Stimulated activated naive CD8-positive, alpha-beta T cell treated with anti-CD3 and anti-CD28 coated beads, Interleukin-15, Interleukin-2, amounts not matched to agents 100 U/mL and 50 U/mL, for 24 hours (primary cell): Measurements from ENCODE around the gene ATP6V0A1.

Source experiments
- ATAC-seq: fragments of 150-1000 bp; cut with Tn5 transposase; one replicate; pipeline ENCODE4 v1.10.0; 2021
- DNase-seq: peaks from one replicate; pipeline ENCODE4 v3.0.0; 2021

The ATP6V0A1 gene

DNA sequence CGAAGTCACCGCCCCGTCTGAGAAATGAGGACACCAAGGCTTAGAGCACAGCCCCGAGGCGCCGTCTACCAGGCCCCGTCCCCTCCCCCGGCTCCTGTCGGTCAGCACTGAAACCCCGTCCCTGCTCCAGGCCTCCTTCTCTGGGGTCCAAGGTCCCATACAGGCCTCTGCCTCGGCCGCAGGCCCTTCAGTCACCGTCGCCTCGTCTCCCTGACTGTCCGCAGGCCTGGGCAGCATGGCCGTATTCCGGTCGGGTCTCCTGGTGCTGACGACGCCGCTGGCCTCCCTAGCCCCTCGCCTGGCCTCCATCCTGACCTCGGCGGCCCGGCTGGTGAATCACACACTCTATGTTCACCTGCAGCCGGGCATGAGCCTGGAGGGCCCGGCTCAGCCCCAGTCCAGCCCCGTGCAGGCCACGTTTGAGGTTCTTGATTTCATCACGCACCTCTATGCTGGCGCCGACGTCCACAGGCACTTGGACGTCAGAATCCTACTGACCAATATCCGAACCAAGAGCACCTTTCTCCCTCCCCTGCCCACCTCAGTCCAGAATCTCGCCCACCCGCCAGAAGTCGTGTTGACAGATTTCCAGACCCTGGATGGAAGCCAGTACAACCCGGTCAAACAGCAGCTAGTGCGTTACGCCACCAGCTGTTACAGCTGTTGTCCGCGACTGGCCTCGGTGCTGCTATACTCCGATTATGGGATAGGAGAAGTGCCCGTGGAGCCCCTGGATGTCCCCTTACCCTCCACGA is 103.9 kb downstream of the ATP6V0A1 start:
- DNase-seq (no peak), ATAC-seq (no peak)

DNA sequence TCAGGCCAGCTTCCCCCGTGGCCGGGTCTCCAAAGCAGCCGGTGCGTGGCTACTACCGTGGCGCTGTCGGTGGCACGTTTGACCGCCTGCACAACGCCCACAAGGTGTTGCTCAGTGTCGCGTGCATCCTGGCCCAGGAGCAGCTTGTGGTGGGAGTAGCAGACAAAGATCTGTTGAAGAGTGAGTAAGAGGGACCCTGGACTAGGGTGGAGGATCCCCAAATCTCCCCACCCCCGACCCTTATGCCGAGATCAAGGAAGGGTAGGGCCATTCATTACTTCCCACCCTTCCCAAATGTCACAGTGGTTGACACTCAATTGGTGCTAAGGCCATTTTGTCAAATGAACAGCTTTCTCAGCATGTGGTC is 104.4 kb downstream of the ATP6V0A1 start:
- no peak for ATAC-seq
- DNase-seq = no peak

DNA sequence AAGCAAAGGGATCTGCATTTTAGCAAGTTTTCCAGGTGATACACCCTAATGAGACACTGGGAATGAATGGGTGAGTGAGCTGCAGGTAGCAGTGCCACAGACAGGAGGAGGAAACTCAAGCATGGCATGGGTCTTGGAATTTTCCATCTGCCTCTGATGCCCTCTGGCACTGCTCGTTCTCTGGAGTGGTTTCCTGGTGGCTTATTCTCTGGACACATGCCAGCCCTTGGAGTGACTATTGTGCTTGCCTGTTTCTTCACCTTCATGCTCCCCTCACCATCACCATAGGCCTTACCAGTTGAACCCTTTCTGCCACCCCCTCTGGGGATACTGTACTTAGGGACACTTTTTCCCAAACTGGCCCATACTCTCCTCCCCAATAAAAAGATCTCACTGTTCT is 104.9 kb downstream of the ATP6V0A1 start:
- no peak for ATAC-seq
- no peak for DNase-seq

GRCh38 chr17:42563950-42564349 is 105.3 kb downstream of the ATP6V0A1 start:
- ATAC-seq = no peak

GRCh38 chr17:42564815-42565522 is 106.3 kb downstream of the ATP6V0A1 start:
- DNase-seq (no peak), ATAC-seq (no peak)

More at GRCh38 chr17:42563950-42564349, 105.3 kb downstream of the ATP6V0A1 start:
- no peak for DNase-seq

DNA sequence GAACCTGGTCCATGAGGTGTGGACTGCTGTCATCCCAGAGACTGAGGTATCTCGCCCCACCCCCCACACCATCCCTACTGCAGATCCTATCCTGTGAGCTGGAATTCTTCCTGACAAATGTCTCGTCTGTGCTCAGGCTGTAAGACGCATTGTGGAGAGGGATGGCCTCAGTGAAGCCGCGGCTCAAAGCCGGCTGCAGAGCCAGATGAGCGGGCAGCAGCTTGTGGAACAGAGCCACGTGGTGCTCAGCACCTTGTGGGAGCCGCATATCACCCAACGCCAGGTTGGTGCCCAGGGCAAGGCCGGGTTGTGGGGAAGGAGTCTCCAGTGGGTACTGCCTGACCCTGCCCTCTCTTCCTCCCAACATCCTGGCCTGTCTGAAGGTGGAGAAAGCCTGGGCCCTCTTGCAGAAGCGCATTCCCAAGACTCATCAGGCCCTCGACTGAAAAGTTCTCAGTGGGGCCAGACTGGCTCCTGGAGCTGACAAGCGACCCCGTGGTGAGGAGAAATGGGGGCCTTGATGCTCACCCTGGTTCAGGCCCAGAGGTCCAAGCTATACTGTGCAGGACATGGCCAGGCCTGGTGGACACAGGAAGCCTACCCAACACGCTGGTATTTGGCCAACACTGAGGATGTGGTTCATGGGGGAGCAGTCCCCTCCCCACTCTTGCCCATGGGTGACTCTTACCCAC is 107.0 kb downstream of the ATP6V0A1 start:
- no peak for ATAC-seq
- no peak for DNase-seq

DNA sequence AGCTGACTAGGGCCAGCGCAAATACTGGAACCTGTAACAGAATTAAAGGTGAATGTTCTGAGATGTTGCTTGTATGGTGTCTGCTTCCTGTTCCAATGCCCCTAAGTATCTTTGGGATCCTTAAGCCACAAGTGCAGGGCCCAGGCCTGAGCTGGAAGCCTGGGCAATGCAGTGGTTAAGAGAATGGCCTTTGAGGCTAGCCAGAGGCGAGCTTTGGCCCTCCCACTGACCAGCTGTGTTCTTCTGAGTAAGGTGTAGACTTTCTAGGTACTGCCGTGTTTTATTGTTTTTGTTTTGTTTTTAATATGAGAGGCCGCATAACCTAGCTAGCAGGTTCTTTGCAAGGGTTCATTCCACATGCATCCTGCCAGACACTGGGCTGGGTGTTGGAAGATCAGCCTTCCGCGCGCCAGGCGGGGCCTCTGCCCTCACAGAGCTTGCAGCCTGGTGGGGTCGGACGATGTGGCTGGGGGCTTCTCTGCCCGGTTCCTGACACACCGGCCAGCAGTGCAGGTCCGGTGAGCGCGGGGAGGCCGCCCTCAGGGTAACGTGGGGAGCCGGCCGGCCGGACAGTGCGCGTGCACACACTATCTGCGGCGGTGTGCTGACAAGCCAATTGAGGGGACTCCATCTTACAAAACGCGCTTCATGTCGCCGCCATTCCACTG is 107.7 kb downstream of the ATP6V0A1 start:
- DNase-seq (no peak), ATAC-seq (no peak)

- peak; percentile 75 for ATAC-seq
- DNase-seq = peak; percentile 95
These were observed 108.3 kb downstream of the ATP6V0A1 start, which contains the start of gene MLX for GRCh38 chr17:42566883-42567573. Gene MLX, plus strand, starts transcription at chr17:42567100. Its CDS starts 25 bp downstream, at chr17:42567125.

DNA sequence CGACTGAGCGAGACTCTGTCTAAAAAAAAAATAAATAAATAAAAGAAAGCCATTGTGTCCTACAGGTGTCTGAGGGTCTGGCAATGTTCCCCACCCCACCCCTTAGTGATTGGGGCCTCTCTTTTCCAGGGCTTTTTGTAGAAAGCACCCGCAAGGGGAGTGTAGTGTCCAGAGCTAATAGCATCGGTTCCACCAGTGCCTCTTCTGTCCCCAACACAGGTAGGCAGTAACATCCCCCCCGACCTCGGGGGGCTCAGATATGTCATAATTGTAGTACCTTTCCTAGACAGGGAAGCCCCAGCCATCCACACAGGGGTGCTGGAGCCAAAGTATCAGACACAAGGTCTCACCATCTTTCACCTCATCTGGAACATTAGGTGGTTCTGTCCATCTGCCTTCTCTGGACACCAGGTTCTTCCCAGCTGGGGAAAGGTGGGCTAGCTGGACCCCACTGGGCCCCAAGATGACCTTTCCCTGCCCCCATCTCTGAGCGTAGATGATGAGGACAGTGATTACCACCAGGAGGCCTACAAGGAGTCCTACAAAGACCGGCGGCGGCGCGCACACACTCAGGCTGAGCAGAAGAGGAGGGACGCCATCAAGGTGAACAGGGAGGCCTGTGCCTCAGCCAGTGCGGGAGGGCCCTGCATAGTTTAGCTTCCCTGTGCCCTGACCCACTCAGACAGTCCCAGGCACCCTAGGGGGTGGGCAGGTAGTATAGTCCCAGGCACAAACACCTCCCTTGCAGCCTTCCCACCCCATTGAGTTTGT is 109.8 kb downstream of the ATP6V0A1 start:
- DNase-seq (no peak), ATAC-seq (no peak)

DNA sequence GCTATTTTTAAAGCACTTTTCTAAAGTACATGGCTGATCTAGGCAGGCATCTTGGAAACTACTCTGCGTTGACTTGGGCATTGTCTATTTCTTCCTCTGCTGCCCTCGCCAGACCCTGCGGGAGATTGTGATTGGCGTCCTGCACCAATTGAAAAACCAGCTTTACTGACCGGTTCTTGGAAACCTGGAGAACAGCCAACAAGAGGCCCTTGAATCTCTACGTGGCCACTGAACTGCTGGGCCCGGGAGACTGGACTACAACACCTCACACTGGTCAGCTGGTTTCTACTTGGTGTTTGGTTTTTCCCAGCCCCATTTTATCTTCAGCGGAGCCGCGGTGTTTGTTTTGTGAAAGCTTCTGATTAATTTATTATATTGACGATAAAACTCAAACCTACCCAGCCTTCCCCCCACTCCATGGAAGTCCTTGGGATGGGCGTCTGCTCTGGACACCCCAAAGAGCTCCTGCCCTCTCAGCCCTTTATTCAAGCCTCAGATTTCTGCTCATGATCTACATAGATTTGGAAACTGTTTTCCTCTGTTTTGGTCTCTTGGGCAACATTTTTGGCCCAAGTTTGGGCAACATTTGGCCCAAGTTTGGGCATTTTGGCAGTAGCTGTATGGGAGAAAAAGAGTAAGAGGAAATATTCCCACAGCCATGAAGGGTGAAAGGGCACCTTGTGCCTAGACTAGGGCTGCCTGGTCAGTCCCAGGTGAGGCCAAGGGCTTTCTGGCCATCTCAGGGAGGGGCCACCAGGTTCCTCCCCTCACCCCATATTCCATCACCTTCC is 113.0 kb downstream of the ATP6V0A1 start:
- DNase-seq (no peak), ATAC-seq (no peak)
